Erythroblast (primary cell): ENCODE measurements around the gene MS4A18.

Source experiments
- DNase-seq, 2 experiments: peaks; one replicate each; lab custom pipeline; 2025; lab: John Stamatoyannopoulos, UW
- GATA1 ChIP-seq: IDR thresholded peaks from 2 replicates; pipeline ENCODE4 v1.6.1; 2011; ENCODE audit warnings: low read depth, mild to moderate bottlenecking, control low read depth, low read length, moderate library complexity
- POLR2A ChIP-seq: IDR thresholded peaks from 2 replicates; pipeline ENCODE4 v1.6.1; 2011; ENCODE audit warnings: mild to moderate bottlenecking, low read length

Gene MS4A18

GRCh38 chr11:60717956-60718355, 6.6 kb upstream of the MS4A18 start:
- no peak for DNase-seq
- no peak for TF ChIP-seq GATA1
- no peak for TF ChIP-seq POLR2A

GRCh38 chr11:60718524-60719316, 5.8 kb upstream of the MS4A18 start:
- no peak for DNase-seq

GRCh38 chr11:60719391-60719790, 5.1 kb upstream of the MS4A18 start:
- TF ChIP-seq POLR2A (no peak), GATA1 (no peak)
- no peak for DNase-seq

More at GRCh38 chr11:60718524-60719316, 5.8 kb upstream of the MS4A18 start:
- TF ChIP-seq POLR2A = no peak
- no peak for TF ChIP-seq GATA1

- DNase-seq = no peak
- TF ChIP-seq POLR2A (no peak), GATA1 (no peak)
These were observed 4.1 kb upstream of the MS4A18 start for GRCh38 chr11:60720460-60720859.

GRCh38 chr11:60725592-60725991, 1.1 kb downstream of the MS4A18 start:
- TF ChIP-seq POLR2A = no peak
- no peak for TF ChIP-seq GATA1
- no peak for DNase-seq

- TF ChIP-seq POLR2A = no peak
- TF ChIP-seq GATA1 = no peak
- DNase-seq = no peak
These were observed 7.1 kb downstream of the MS4A18 start for GRCh38 chr11:60731586-60731985.

GRCh38 chr11:60734279-60734678, 9.8 kb downstream of the MS4A18 start:
- TF ChIP-seq GATA1 (no peak), POLR2A (no peak)
- DNase-seq = no peak

- no peak for DNase-seq
- TF ChIP-seq POLR2A (no peak), GATA1 (no peak)
These were observed 14.6 kb downstream of the MS4A18 start for GRCh38 chr11:60739114-60739513.

- DNase-seq = no peak
- TF ChIP-seq POLR2A (no peak), GATA1 (no peak)
These were observed 16.1 kb downstream of the MS4A18 start for GRCh38 chr11:60740573-60740972.

- TF ChIP-seq POLR2A = no peak
- DNase-seq = no peak
These were observed 16.9 kb downstream of the MS4A18 start for GRCh38 chr11:60741421-60741820.

GRCh38 chr11:60743058-60743457, 18.5 kb downstream of the MS4A18 start:
- no peak for DNase-seq
- no peak for TF ChIP-seq GATA1
- no peak for TF ChIP-seq POLR2A

GRCh38 chr11:60744114-60744513, 19.6 kb downstream of the MS4A18 start:
- no peak for TF ChIP-seq POLR2A
- no peak for DNase-seq

- peak in 1 of 2 experiments; percentile 4 for DNase-seq
- no peak for TF ChIP-seq GATA1
These were observed 22.9 kb downstream of the MS4A18 start for GRCh38 chr11:60747359-60747873.

GRCh38 chr11:60748225-60748624, 23.7 kb downstream of the MS4A18 start:
- DNase-seq = no peak
- no peak for TF ChIP-seq POLR2A
- TF ChIP-seq GATA1 = no peak

- no peak for DNase-seq
- TF ChIP-seq GATA1 = no peak
- no peak for TF ChIP-seq POLR2A
These were observed 24.3 kb downstream of the MS4A18 start for GRCh38 chr11:60748821-60749220.

- DNase-seq = no peak
- TF ChIP-seq POLR2A (no peak), GATA1 (no peak)
These were observed 26.4 kb downstream of the MS4A18 start for GRCh38 chr11:60750911-60751310.
